ENCODE measurements around the gene SPATA24.

- no peak for TF ChIP-seq EZH2 (IDR thresholded peaks at IDR 0.05; ENCODE audit: borderline replicate concordance, low read depth, low read length, severe bottlenecking)
- TF ChIP-seq, protein P1, sequence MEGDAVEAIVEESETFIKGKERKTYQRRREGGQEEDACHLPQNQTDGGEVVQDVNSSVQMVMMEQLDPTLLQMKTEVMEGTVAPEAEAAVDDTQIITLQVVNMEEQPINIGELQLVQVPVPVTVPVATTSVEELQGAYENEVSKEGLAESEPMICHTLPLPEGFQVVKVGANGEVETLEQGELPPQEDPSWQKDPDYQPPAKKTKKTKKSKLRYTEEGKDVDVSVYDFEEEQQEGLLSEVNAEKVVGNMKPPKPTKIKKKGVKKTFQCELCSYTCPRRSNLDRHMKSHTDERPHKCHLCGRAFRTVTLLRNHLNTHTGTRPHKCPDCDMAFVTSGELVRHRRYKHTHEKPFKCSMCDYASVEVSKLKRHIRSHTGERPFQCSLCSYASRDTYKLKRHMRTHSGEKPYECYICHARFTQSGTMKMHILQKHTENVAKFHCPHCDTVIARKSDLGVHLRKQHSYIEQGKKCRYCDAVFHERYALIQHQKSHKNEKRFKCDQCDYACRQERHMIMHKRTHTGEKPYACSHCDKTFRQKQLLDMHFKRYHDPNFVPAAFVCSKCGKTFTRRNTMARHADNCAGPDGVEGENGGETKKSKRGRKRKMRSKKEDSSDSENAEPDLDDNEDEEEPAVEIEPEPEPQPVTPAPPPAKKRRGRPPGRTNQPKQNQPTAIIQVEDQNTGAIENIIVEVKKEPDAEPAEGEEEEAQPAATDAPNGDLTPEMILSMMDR (IDR thresholded peaks at IDR 0.05; ENCODE audit: borderline replicate concordance, extremely low read depth, low read length, poor library complexity, severe bottlenecking) = peak; percentile 40
Measured at GRCh38 chr5:139374909-139375308, 29.0 kb downstream of the SPATA24 start.
